ENCODE data around the gene OR6B1. TPM values are rescaled to one million over a fixed set of nuclear protein-coding genes. Genes with fewer than 3 reads are reported as not detected.
"Not testable (repeated sequence)": the region's sequence is repeated elsewhere in the genome, so short reads cannot be mapped to it uniquely, and the experiment has no call there.

Gene OR6B1
- total and polyA plus RNA-seq, 4 donors, result not detected

GRCh38 chr7:144037414-144038035 is 37.4 kb downstream of the OR6B1 start:
- no peaks in the 10 kb centered on the region for H3K4me1 ChIP-seq (ENCODE audit: control insufficient read depth in 1 of 2, insufficient read depth in 2 of 2, low read length in 2 of 2)
- intact Hi-C loops (cut with DNase I), result no loop called here

GRCh38 chr7:144038887-144039286 is 38.8 kb downstream of the OR6B1 start:
- WGBS, 2 donors, result 77 to 84% methylated on average over 4 of the region's 4 CpGs
- H3K27me3 ChIP-seq (ENCODE audit: control insufficient read depth in 1 of 2, insufficient read depth in 2 of 2, low read length in 1 of 2), result no peaks in the 10 kb centered on the region
- no peak for ATAC-seq (ENCODE audit: low FRiP score)

More at GRCh38 chr7:144037414-144038035, 37.4 kb downstream of the OR6B1 start:
- H3K36me3 ChIP-seq (ENCODE audit: control insufficient read depth in 1 of 2, insufficient read depth in 2 of 2, low read length in 1 of 2), result no peaks in the 10 kb centered on the region
- no peak for DNase-seq
- WGBS, 2 donors, result 75 to 82% methylated on average over 1 of the region's 1 CpG
- ATAC-seq (ENCODE audit: low FRiP score), result no peak
- H3K4me3 ChIP-seq (ENCODE audit: low read length in 2 of 2), result no peak overlapping the region
- H3K27ac ChIP-seq (ENCODE audit: low read depth in 1 of 2, low read length in 2 of 2), result no peak overlapping the region
- H3K27me3 ChIP-seq (ENCODE audit: control insufficient read depth in 1 of 2, insufficient read depth in 2 of 2, low read length in 1 of 2), result no peaks in the 10 kb centered on the region
- no peaks in the 10 kb centered on the region for H3K9me3 ChIP-seq (ENCODE audit: control insufficient read depth, low read length)

GRCh38 chr7:144048648-144049047 is 48.5 kb downstream of the OR6B1 start, which contains the start of gene OR2A5:
Gene OR2A5, plus strand, starts transcription at chr7:144048948. Its CDS starts 1,454 bp downstream, at chr7:144050402.
- 57 to 63% methylated on average over 1 of the region's 1 CpG for WGBS, 2 donors
- Histone ChIP-seq H3K27ac (ENCODE audit: low read depth in 1 of 2, low read length in 2 of 2) (no peak within 1 kb of the TSS), H3K27me3 (ENCODE audit: control insufficient read depth in 1 of 2, insufficient read depth in 2 of 2, low read length in 1 of 2) (no peaks in the 10 kb centered on the region), H3K9me3 (ENCODE audit: control insufficient read depth, low read length) (peaks cover 2% of the 10 kb centered on the region), H3K4me3 (ENCODE audit: low read length in 2 of 2) (no peak within 1 kb of the TSS), H3K4me1 (ENCODE audit: control insufficient read depth in 1 of 2, insufficient read depth in 2 of 2, low read length in 2 of 2) (no peaks in the 10 kb centered on the region), H3K36me3 (ENCODE audit: control insufficient read depth in 1 of 2, insufficient read depth in 2 of 2, low read length in 1 of 2) (no peaks in the 10 kb centered on the region)
- no peak for DNase-seq
- intact Hi-C loops (cut with DNase I), result no loop called here
- ATAC-seq (ENCODE audit: low FRiP score), result no peak

More at GRCh38 chr7:144038887-144039286, 38.8 kb downstream of the OR6B1 start:
- intact Hi-C loops (cut with DNase I), result no loop called here
- H3K27ac ChIP-seq (ENCODE audit: low read depth in 1 of 2, low read length in 2 of 2), result no peak overlapping the region
- H3K36me3 ChIP-seq (ENCODE audit: control insufficient read depth in 1 of 2, insufficient read depth in 2 of 2, low read length in 1 of 2), result no peaks in the 10 kb centered on the region
- DNase-seq, result no peak
- H3K9me3 ChIP-seq (ENCODE audit: control insufficient read depth, low read length), result no peaks in the 10 kb centered on the region
- no peak overlapping the region for H3K4me3 ChIP-seq (ENCODE audit: low read length in 2 of 2)
- H3K4me1 ChIP-seq (ENCODE audit: control insufficient read depth in 1 of 2, insufficient read depth in 2 of 2, low read length in 2 of 2), result no peaks in the 10 kb centered on the region

GRCh38 chr7:144049491-144049890 is 49.4 kb downstream of the OR6B1 start:
- Histone ChIP-seq H3K27me3 (ENCODE audit: control insufficient read depth in 1 of 2, insufficient read depth in 2 of 2, low read length in 1 of 2) (no peaks in the 10 kb centered on the region), H3K4me3 (ENCODE audit: low read length in 2 of 2) (no peak overlapping the region), H3K36me3 (ENCODE audit: control insufficient read depth in 1 of 2, insufficient read depth in 2 of 2, low read length in 1 of 2) (no peaks in the 10 kb centered on the region), H3K4me1 (ENCODE audit: control insufficient read depth in 1 of 2, insufficient read depth in 2 of 2, low read length in 2 of 2) (no peaks in the 10 kb centered on the region), H3K27ac (ENCODE audit: low read depth in 1 of 2, low read length in 2 of 2) (no peak overlapping the region), H3K9me3 (ENCODE audit: control insufficient read depth, low read length) (peaks cover 4% of the 10 kb centered on the region)
- DNase-seq, result no peak
- ATAC-seq (ENCODE audit: low FRiP score), result no peak
- 65 to 66% methylated on average over 2 of the region's 2 CpGs for WGBS, 2 donors
- intact Hi-C loops (cut with DNase I), result no loop called here

- H3K36me3 ChIP-seq (ENCODE audit: control insufficient read depth in 1 of 2, insufficient read depth in 2 of 2, low read length in 1 of 2), result no peaks in the 10 kb centered on the region
- intact Hi-C loops (cut with DNase I), result no loop called here
- peaks cover 4% of the 10 kb centered on the region for H3K9me3 ChIP-seq (ENCODE audit: control insufficient read depth, low read length)
- no peaks in the 10 kb centered on the region for H3K4me1 ChIP-seq (ENCODE audit: control insufficient read depth in 1 of 2, insufficient read depth in 2 of 2, low read length in 2 of 2)
- 53% methylated on average over 3 of the region's 3 CpGs for WGBS, 2 donors
- no peaks in the 10 kb centered on the region for H3K27me3 ChIP-seq (ENCODE audit: control insufficient read depth in 1 of 2, insufficient read depth in 2 of 2, low read length in 1 of 2)
- H3K4me3 ChIP-seq (ENCODE audit: low read length in 2 of 2), result no peak overlapping the region
- H3K27ac ChIP-seq (ENCODE audit: low read depth in 1 of 2, low read length in 2 of 2), result no peak overlapping the region
- DNase-seq (no peak), ATAC-seq (ENCODE audit: low FRiP score) (no peak)
Measured at GRCh38 chr7:144050093-144050492, 50.0 kb downstream of the OR6B1 start.

GRCh38 chr7:144050884-144051283 is 50.8 kb downstream of the OR6B1 start:
- 92 to 94% methylated on average over 8 of the region's 8 CpGs for WGBS, 2 donors
- H3K4me3 ChIP-seq (ENCODE audit: low read length in 2 of 2); ATAC-seq (ENCODE audit: low FRiP score); H3K27ac ChIP-seq (ENCODE audit: low read depth in 1 of 2, low read length in 2 of 2); H3K4me1 ChIP-seq (ENCODE audit: control insufficient read depth in 1 of 2, insufficient read depth in 2 of 2, low read length in 2 of 2); H3K27me3 ChIP-seq (ENCODE audit: control insufficient read depth in 1 of 2, insufficient read depth in 2 of 2, low read length in 1 of 2); H3K9me3 ChIP-seq (ENCODE audit: control insufficient read depth, low read length); H3K36me3 ChIP-seq (ENCODE audit: control insufficient read depth in 1 of 2, insufficient read depth in 2 of 2, low read length in 1 of 2); intact Hi-C loops (cut with DNase I); DNase-seq: not testable (repeated sequence)

- no peaks in the 10 kb centered on the region for H3K27me3 ChIP-seq (ENCODE audit: control insufficient read depth in 1 of 2, insufficient read depth in 2 of 2, low read length in 1 of 2)
- no peak overlapping the region for H3K4me3 ChIP-seq (ENCODE audit: low read length in 2 of 2)
- no peak for DNase-seq
- intact Hi-C loops (cut with DNase I), result no loop called here
- no peaks in the 10 kb centered on the region for H3K4me1 ChIP-seq (ENCODE audit: control insufficient read depth in 1 of 2, insufficient read depth in 2 of 2, low read length in 2 of 2)
- no peak overlapping the region for H3K27ac ChIP-seq (ENCODE audit: low read depth in 1 of 2, low read length in 2 of 2)
- peaks cover 11% of the 10 kb centered on the region for H3K9me3 ChIP-seq (ENCODE audit: control insufficient read depth, low read length)
- WGBS, 2 donors, result 57 to 69% methylated on average over 3 of the region's 3 CpGs
- no peaks in the 10 kb centered on the region for H3K36me3 ChIP-seq (ENCODE audit: control insufficient read depth in 1 of 2, insufficient read depth in 2 of 2, low read length in 1 of 2)
- ATAC-seq (ENCODE audit: low FRiP score), result no peak
Measured at GRCh38 chr7:144057954-144058353, 57.8 kb downstream of the OR6B1 start.

Other genes with a start within 250 kb of the OR6B1 start
- 1 to 10 TPM in 1 of 2 donors, under 1 TPM in 1; 0.36 to 1.2 TPM for gene CTAGE6, start 242.6 kb upstream of the OR6B1 start, total RNA-seq
- gene CTAGE6, start 242.6 kb upstream of the OR6B1 start, polyA plus RNA-seq, result under 1 TPM in 1 of 2 donors, not detected in 1; 0.15 TPM
- 10 to 100 TPM; 42.1 to 58.6 TPM for gene TCAF1, start 98.1 kb upstream of the OR6B1 start, total RNA-seq
- gene TCAF1, start 98.1 kb upstream of the OR6B1 start, polyA plus RNA-seq, result 10 to 100 TPM in 1 of 2 donors, 1 to 10 TPM in 1; 7.5 to 14.5 TPM
- gene OR2F2, start 65.1 kb upstream of the OR6B1 start, total RNA-seq, result not detected
- gene OR2F2, start 65.1 kb upstream of the OR6B1 start, polyA plus RNA-seq, result not detected
- gene OR2F1, start 45.5 kb upstream of the OR6B1 start, total RNA-seq, result not detected
- not detected for gene OR2F1, start 45.5 kb upstream of the OR6B1 start, polyA plus RNA-seq
- not detected for gene OR2A5, start 48.6 kb downstream of the OR6B1 start, total RNA-seq
- not detected for gene OR2A5, start 48.6 kb downstream of the OR6B1 start, polyA plus RNA-seq
- not detected for gene OR2A25, start 69.5 kb downstream of the OR6B1 start, total RNA-seq
- gene OR2A25, start 69.5 kb downstream of the OR6B1 start, polyA plus RNA-seq, result not detected
- not detected for gene OR2A12, start 86.0 kb downstream of the OR6B1 start, total RNA-seq
- not detected for gene OR2A12, start 86.0 kb downstream of the OR6B1 start, polyA plus RNA-seq
- gene OR2A2, start 109.3 kb downstream of the OR6B1 start, total RNA-seq, result not detected
- not detected for gene OR2A2, start 109.3 kb downstream of the OR6B1 start, polyA plus RNA-seq
- not detected for gene OR2A14, start 122.9 kb downstream of the OR6B1 start, total RNA-seq
- gene OR2A14, start 122.9 kb downstream of the OR6B1 start, polyA plus RNA-seq, result not detected
- gene CTAGE4, start 183.1 kb downstream of the OR6B1 start, total RNA-seq, result 1 to 10 TPM in 1 of 2 donors, not detected in 1; 4.3 TPM
- 1 to 10 TPM; 1.5 to 2.0 TPM for gene CTAGE4, start 183.1 kb downstream of the OR6B1 start, polyA plus RNA-seq
- gene ARHGEF35, start 195.5 kb downstream of the OR6B1 start, total RNA-seq, result 1 to 10 TPM; 4.6 to 9.8 TPM
- 10 to 100 TPM in 1 of 2 donors, 1 to 10 TPM in 1; 4.7 to 11.3 TPM for gene ARHGEF35, start 195.5 kb downstream of the OR6B1 start, polyA plus RNA-seq
- gene OR2A42, start 239.3 kb downstream of the OR6B1 start, total RNA-seq, result 1 to 10 TPM in 1 of 2 donors, not detected in 1; 1.3 TPM
- gene OR2A42, start 239.3 kb downstream of the OR6B1 start, polyA plus RNA-seq, result under 1 TPM; 0.03 to 0.50 TPM